ENCODE data around the gene ROR2.
"Not testable (repeated sequence)": the region's sequence is repeated elsewhere in the genome, so short reads cannot be mapped to it uniquely, and the experiment has no call there.

Gene ROR2

GRCh38 chr9:91799113-91799744 lies 150.8 kb downstream of the ROR2 start:
- CTCF ChIA-PET, result no interaction called here
- POLR2A ChIA-PET, result no interaction called here
- TF ChIP-seq HDGF (IDR thresholded peaks at IDR 0.05; ENCODE audit: borderline replicate concordance) (no peak), L3MBTL2 (conservative IDR thresholded peaks at IDR 0.05) (no peak), ELF4 (IDR thresholded peaks at IDR 0.05) (no peak), SP1 (IDR thresholded peaks at IDR 0.05) (no peak), TARDBP (IDR thresholded peaks at IDR 0.05) (no peak), NFRKB (IDR thresholded peaks at IDR 0.05) (no peak), ZNF384 (IDR thresholded peaks at IDR 0.05) (no peak), SUZ12 (IDR thresholded peaks at IDR 0.05) (no peak), ARNT (IDR thresholded peaks at IDR 0.05) (no peak), BHLHE40 (IDR thresholded peaks at IDR 0.05; ENCODE audit: borderline replicate concordance) (no peak), CTBP1 (IDR thresholded peaks at IDR 0.05; ENCODE audit: borderline replicate concordance) (no peak), FOXK2 (IDR thresholded peaks at IDR 0.05) (no peak)
- DNase-seq (ENCODE audit: extremely low spot score), result no peak

- POLR2A ChIA-PET, result not testable (repeated sequence)
- CTCF ChIA-PET, result interaction anchor here (0.7 kb wide), 1 partner anchor 865 kb away, joined by 3 read pairs; no protein-coding TSS in a partner anchor
Measured at GRCh38 chr9:91798273-91799112, 151.5 kb downstream of the ROR2 start.

GRCh38 chr9:91797517-91797916 lies 152.5 kb downstream of the ROR2 start:
- CTCF ChIA-PET; POLR2A ChIA-PET; DNase-seq (ENCODE audit: extremely low spot score): not testable (repeated sequence)

More at GRCh38 chr9:91798273-91799112, 151.5 kb downstream of the ROR2 start:
- not testable (repeated sequence) for DNase-seq (ENCODE audit: extremely low spot score)

- ChIA-PET CTCF (interaction anchor here (1.4 kb wide), 1 partner anchor 159 kb away, joined by 3 read pairs; no protein-coding TSS in a partner anchor), POLR2A (interaction anchor here (1.0 kb wide), 1 partner anchor 104 kb away, joined by 3 read pairs; no protein-coding TSS in a partner anchor)
- DNase-seq (ENCODE audit: extremely low spot score), result not testable (repeated sequence)
Measured at GRCh38 chr9:91796516-91796915, 153.5 kb downstream of the ROR2 start.

- peak; percentile 51 for DNase-seq (ENCODE audit: extremely low spot score)
- POLR2A ChIA-PET, result interaction anchor here (1.0 kb wide), 1 partner anchor 105 kb away, joined by 3 read pairs; no protein-coding TSS in a partner anchor
- CTCF ChIA-PET, result interaction anchor here (0.7 to 1.4 kb wide), 2 partner anchors 150 to 160 kb away, joined by 3 read pairs; no protein-coding TSS in a partner anchor
- no peak for TF ChIP-seq LEF1 (IDR thresholded peaks at IDR 0.05; ENCODE audit: borderline replicate concordance)
- peak; percentile 95 for TF ChIP-seq PKNOX1 (IDR thresholded peaks at IDR 0.05)
- peak; percentile 55 for TF ChIP-seq CTBP1 (IDR thresholded peaks at IDR 0.05; ENCODE audit: borderline replicate concordance)
- no peak for TF ChIP-seq NFRKB (IDR thresholded peaks at IDR 0.05)
- no peak for TF ChIP-seq TARDBP (IDR thresholded peaks at IDR 0.05)
- TF ChIP-seq L3MBTL2 (conservative IDR thresholded peaks at IDR 0.05), result no peak
- TF ChIP-seq HDGF (IDR thresholded peaks at IDR 0.05; ENCODE audit: borderline replicate concordance), result no peak
- TF ChIP-seq FOXK2 (IDR thresholded peaks at IDR 0.05), result no peak
- no peak for TF ChIP-seq SP1 (IDR thresholded peaks at IDR 0.05)
Measured at GRCh38 chr9:91795598-91796241, 154.3 kb downstream of the ROR2 start.

GRCh38 chr9:91793371-91793770 lies 156.7 kb downstream of the ROR2 start:
- CTCF ChIA-PET; POLR2A ChIA-PET; DNase-seq (ENCODE audit: extremely low spot score): not testable (repeated sequence)

GRCh38 chr9:91790917-91791316 lies 159.1 kb downstream of the ROR2 start:
- ChIA-PET CTCF (interaction anchor here (0.8 kb wide), 1 partner anchor 15 kb away, joined by 3 read pairs; no protein-coding TSS in a partner anchor), POLR2A (no interaction called here)
- no peak for DNase-seq (ENCODE audit: extremely low spot score)
- TF ChIP-seq ARNT (IDR thresholded peaks at IDR 0.05), result no peak

- ChIA-PET CTCF (no interaction called here), POLR2A (no interaction called here)
- TF ChIP-seq TARDBP (IDR thresholded peaks at IDR 0.05) (no peak), FOXA1 (IDR thresholded peaks at IDR 0.05) (no peak), L3MBTL2 (conservative IDR thresholded peaks at IDR 0.05) (no peak), BHLHE40 (IDR thresholded peaks at IDR 0.05; ENCODE audit: borderline replicate concordance) (no peak), NFRKB (IDR thresholded peaks at IDR 0.05) (no peak)
- DNase-seq (ENCODE audit: extremely low spot score), result no peak
Measured at GRCh38 chr9:91789941-91790340, 160.1 kb downstream of the ROR2 start.

- ChIA-PET CTCF (no interaction called here), POLR2A (no interaction called here)
- TF ChIP-seq CTBP1 (IDR thresholded peaks at IDR 0.05; ENCODE audit: borderline replicate concordance) (no peak), HDGF (IDR thresholded peaks at IDR 0.05; ENCODE audit: borderline replicate concordance) (no peak), TARDBP (IDR thresholded peaks at IDR 0.05) (no peak), LEF1 (IDR thresholded peaks at IDR 0.05; ENCODE audit: borderline replicate concordance) (no peak), NFRKB (IDR thresholded peaks at IDR 0.05) (no peak), ZNF384 (IDR thresholded peaks at IDR 0.05) (no peak), FOXA1 (IDR thresholded peaks at IDR 0.05) (no peak), BHLHE40 (IDR thresholded peaks at IDR 0.05; ENCODE audit: borderline replicate concordance) (no peak), ARNT (IDR thresholded peaks at IDR 0.05) (no peak), SP1 (IDR thresholded peaks at IDR 0.05) (no peak), FOXK2 (IDR thresholded peaks at IDR 0.05) (no peak), PKNOX1 (IDR thresholded peaks at IDR 0.05) (no peak), FOXM1 (IDR thresholded peaks at IDR 0.05; ENCODE audit: borderline replicate concordance) (no peak), ELF4 (IDR thresholded peaks at IDR 0.05) (no peak), L3MBTL2 (conservative IDR thresholded peaks at IDR 0.05) (no peak)
- DNase-seq (ENCODE audit: extremely low spot score), result no peak
Measured at GRCh38 chr9:91787931-91788330, 162.1 kb downstream of the ROR2 start.

Data from HEK293T (cell line).